GM04504 (cell line): Measurements from ENCODE around the gene TEX13B.
"Not testable (repeated sequence)": the region's sequence is repeated elsewhere in the genome, so short reads cannot be mapped to it uniquely, and the experiment has no call there.

Source experiments
- DNase-seq: peaks from one replicate; pipeline ENCODE4 v3.0.0-alpha.2; 2012; ENCODE audit warnings: low read depth

Gene TEX13B, protein sequence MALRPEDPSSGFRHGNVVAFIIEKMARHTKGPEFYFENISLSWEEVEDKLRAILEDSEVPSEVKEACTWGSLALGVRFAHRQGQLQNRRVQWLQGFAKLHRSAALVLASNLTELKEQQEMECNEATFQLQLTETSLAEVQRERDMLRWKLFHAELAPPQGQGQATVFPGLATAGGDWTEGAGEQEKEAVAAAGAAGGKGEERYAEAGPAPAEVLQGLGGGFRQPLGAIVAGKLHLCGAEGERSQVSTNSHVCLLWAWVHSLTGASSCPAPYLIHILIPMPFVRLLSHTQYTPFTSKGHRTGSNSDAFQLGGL

DNA sequence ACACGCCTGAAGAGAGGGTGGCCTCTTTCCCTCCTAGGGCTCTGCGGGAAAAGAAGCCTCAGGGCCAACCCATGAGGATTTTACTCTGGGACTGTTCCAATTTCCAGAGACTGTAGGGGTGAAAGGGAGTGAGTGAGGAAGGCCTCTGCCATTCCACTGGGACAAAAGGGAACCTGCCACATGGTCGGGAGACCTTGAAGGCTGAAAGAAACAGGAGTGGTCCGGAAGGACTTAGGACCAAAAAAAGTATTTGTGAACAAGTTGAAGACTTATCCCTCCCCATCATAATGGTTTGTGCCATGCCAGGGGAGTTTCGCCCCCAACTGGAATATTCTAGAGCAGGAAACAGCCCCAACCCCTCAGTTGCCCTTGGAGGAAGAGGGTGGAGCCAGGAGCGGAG, at the start of gene TEX13B:
TEX13B (minus strand) TSS at position 15 of the 400 bp plus-strand sequence. CDS start 243 bp downstream, outside the sequence.
- DNase-seq = no peak

DNA sequence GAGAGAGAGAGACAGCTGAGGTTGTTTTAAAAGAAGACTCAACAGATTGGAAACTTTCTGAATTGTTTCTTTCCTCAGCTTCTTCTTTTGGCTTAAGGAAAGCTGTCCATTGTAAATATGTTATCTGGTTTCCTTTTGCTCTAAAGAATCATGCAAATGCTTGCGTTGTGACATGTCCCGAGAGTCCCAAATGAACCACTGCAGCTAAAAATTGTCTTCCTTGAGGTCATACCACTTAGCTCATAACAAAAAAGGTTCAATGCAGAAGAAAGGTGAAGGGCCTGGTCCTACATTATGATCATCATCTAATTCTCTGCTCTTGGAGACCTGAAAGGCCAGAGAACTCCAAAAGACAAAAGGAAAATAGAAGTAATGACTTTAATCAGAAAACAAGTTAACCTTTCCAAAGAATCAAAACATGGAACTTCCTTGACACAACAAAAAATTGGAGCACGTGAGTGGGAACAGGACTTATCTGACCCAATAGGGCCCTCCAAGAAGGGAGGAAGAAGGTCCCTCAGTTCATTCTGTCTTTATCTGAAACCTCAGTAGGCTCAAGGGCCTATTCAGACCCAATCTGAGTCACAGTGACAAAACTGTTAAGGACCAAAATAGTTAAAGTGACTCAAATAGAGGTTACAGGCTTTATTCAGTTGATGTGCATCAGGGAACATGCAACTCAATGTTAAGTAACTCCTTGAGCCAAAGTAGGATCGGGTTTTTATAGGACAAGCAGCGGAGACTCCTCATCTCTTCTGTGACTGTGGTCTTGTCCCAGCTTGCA, 48.0 kb upstream of the TEX13B start:
- DNase-seq = no peak

DNA sequence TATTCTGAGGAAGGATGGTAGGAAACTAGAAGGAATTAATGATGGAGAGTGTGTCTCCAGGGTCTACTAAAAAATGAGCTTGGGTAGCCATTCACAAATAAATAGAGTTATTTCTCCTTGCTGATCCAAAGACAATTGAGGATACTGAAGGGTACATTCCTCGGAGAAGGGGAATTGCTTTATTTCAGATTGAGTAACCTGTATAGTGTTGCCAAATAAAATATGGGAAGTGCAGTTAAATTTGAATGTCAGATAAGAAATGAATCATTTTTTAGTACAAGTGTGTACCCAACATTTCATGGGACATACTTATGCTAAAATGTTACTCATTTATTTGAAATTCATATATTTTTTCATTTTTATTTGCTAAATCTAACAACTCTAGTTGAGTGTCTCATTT, 46.7 kb upstream of the TEX13B start:
- DNase-seq = no peak

DNA sequence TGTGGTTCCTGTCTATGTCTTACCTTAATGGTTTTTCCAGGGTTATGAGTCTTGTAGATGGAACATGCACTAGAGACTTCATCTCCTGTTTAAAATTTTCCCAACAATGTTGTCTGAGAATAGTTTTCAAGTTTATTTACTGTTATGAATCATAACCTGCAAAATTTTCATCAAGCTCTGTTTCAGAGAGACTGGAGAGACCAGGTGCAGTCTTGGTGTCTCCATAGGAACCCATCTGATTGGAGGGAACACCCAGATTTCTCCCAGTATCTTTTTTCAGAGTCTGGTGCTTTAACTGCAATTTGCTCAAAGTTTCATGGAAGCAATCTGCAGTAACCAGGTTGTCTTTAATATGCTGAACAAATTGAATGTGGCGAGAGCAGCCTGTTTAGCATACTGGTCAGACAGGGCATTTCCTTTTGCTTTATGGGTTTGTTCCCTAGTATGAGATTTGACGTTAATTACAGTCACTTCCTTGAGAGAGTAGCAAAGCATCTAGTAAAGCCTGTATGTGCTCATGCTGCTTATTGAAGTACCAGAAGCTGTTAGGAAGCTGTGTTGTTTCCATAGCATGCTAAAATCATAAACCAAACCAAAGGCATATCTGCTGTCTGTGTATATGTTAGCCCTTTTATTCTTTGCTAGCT, 43.9 kb upstream of the TEX13B start:
- no peak for DNase-seq

DNA sequence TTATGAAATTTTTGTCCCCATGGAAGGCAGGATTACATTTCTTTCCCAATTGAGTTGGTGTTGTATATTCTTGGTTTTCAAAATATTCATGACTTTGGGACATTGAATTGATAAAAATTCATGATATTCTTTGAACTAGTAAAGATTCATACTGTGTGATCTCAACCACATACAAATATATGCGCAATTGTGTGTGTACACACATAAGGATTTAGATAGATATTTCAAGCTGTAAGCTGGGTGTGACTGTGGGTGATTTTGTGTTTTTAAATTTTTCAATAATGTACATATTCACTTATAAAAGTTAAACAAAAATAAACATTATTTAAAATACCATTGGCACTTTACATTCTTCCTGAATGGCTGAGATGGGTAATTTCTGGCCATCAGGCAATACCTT, 43.2 kb upstream of the TEX13B start:
- no peak for DNase-seq

DNA sequence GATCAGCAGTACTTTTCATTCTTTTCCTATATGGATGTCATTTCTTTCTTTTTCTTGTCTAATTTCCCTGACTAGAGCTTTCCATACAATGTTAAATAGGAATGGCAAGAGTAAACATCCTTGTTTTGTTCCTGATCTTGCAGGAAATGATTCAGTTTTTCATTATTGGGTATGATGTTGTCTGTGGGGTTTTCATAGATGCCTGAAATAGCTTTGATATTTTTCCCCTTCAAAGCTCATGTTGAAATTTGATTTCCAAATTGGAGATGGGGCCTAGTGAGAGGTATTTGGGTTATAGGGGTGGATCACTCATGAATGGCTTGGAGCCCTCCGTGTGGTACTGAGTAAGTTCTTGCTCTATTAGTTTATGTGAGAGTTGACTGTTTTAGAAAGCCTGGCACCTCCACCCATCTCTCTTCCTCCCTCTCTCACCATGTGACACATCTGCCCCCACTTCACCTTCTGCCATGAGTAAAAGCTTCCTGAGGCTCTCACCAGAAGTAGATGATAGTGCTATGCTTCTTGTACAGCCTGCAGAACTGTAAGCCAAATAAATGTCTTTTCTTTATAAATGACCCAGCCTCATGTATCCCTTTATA, 40.4 kb upstream of the TEX13B start:
- no peak for DNase-seq

DNA sequence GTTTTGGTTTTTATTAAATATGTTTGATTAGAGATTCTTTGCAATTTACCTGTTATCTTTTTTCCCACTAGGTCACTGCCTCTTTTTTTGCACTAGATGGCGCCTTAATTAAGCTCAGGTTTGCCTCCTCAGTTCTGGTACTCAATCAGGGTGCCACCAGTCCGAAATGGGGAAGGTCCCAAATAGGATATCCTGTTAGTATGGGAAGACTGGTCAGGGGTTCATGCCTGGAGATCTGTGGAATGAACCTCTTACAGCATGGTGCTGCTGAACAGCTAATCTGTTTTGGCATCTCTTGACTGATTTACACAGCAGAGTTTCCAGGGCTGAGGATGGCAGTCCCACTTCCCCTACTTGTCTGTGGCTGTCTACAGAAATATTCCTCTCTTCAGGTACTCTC, 38.5 kb upstream of the TEX13B start:
- no peak for DNase-seq

DNA sequence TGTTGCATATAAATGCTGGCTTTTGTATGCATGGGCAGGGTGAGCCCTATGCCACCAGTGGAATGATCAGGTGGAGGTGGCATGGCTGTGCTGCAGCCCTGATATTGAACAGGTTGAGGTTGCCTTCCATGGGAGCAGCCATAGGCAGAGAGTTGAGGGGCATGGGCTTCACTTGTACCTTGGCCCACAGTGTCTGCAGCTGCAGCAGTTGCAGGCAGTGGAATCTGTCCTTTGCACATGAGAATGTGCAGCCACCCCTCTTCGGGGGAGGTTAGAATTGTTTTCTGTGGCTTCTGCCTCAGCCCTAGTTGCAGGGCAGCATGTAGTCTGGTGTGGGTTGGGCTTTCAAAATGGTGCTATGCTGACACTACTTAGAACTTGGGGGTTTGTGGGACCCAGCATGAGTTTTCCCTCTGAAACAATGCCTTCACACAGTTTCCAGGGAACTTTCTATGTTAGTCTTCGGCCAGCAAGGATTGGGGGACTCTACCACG, 37.3 kb upstream of the TEX13B start:
- DNase-seq = no peak

DNA sequence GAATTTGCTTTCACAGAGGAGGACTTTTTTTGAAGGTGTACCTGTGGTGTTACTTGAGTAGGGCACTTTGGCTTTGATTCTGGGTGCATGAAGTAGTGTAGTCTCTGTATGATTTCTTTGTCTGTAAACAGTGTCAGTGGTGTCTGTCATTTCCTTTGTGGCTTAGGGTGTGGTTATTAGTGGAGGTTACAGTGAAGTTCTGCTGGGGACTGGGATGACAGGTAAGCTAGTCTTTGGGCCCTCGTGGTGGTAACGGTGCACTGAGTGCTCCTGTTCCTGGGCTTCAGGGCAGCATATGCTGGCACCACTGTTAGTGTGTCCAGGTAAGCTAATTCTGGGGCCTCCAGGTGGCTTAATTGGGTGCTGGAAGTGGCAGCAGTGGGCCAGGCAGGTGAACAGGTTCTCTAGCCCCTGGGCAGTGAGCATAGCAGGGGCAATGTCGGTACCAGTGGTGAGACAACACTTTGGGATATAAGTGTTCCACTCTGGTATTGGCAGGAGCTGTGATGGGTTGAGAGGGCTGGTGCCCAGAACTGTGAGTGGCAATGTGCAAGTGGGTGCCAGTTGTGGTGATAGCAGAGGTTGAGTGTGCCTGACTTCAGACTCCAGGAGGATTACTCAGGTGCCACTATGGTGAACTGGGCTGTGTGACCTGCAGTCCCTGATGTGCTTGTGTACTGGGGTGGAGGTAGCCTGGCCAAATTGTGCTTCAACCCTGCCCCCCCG, 36.6 kb upstream of the TEX13B start:
- no peak for DNase-seq

DNA sequence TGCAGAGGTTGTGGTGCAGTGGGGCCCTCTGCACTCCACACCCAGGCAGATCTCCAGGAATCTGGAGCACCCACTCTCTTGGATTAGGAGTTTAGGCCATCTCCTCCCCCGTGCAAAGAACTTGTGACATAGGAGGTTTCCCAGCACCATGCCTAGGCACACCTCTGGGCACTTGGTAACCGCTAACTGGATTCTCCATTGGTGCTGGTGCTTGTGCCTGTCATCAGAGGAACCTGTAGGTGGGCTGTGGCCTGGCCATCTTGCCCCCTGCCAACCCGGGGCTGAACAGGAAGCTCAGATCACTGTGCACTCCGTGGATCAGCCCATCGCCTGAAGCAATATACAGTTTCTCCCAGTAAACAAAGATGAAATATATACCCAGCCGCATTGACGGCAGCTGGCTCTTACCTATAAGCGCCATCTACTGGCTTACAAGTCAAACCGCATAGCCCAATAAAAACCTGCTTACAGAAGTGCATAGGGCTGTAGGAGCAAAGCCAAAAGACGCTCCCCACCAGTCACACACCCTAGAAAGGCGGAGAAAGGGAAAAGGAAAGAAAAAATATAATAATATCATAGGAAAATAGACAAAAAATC, 19.1 kb upstream of the TEX13B start:
- DNase-seq = peak; percentile 5

DNA sequence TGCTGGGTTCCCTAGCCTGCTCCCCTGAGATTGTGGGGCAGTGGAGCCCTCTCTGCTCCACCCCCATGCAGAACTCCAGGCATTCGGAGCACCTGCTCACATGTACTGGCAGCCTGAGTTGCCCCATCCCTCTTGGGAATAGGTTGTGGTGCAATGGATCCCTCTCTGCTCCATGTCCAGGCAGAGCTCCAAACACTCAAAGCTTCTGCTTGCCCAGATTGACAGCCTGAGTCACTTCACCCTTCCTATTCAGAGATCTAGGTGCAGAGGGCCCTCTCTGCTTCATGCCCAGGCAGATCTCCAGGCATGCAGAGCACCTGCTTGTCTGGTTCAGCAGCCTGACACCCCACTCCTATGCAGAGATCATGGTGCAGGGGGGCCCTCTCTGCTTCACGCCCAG, 18.6 kb upstream of the TEX13B start:
- no peak for DNase-seq

DNA sequence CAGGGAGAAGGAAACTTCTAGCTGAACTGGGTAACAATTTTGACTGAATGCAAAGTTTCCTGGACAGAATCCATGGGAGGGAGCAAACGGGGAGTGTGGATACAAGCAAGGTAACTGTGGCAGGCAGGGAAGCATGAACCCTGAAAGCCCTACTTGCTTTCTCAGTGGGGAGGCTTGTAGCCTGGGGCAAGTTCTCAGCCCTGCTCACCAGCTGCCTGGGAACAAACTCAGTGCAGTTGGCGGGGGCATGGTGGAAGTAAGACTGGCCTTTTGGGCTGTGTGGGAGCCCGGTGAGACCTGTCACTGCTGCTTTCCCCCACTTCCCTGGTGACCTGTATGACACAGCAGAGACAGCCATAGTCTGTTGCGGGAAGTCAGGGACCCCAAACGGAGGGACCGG, 14.0 kb upstream of the TEX13B start:
- DNase-seq = no peak

DNA sequence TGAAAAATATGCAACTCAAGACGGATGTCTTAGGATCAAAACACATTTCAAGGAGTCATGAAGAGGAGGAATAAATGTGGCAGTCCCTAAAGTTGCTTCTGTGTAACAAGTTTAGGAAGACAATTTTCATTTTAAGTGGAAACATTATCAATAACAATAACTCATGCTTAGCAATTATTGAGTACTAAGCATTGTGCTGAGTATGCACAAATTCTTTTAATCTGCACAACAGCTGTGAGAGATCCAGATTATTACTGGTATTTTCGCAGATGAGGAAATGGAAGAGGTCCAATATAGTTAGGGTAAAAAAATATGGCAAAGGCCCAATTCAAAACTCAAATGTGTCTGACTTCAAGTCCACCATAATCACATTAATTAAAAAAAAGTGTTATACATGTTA, 2.9 kb upstream of the TEX13B start:
- no peak for DNase-seq

DNA sequence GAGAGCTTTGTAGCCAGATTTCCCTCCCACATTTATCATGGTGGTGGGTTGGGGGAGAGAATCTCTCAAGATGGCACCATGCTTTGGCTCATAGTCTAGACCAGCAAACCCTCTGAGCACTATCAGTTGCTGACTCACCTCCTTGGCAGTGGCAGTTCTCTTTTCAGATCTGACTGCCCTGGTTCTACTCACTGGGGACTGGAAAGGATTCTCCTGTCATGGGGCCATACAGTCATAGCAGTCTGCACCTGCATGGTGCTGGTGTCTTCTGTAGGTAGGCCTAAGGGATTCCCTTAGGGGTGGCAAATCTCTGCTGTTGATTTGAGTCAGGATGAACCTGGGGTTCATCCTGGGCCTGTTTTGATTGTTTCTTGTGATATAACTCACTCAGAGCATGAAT, 2.6 kb downstream of the TEX13B start:
- no peak for DNase-seq

DNA sequence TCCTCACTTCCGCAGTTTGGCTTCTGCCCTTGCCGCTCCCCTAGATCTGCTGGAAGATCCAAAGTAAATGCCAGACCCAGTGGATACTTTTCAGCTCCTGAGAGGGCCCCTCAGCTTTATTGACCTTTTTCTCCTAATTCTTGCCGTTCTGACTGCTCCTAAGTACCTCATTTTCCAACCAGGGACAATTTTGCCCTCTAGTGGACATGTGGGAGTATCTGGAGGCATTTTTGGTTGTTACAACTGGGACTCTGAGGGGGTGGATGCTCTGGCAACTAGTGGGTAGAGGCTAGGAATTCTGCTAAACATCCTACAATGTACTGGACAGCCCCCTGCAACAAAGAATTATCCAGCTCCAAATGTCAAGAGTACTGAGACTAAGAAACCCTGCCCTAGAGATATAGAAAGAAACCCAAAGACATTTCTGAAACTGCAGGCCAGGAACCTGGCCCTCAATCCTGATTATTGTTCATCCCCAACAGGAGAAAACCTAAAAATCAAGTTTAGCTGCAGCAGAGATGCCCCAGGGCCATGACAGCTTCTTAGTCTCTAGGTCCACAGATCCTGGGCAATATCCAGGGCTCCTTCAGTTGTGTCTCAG, 3.4 kb downstream of the TEX13B start:
- DNase-seq = peak; percentile 5

DNA sequence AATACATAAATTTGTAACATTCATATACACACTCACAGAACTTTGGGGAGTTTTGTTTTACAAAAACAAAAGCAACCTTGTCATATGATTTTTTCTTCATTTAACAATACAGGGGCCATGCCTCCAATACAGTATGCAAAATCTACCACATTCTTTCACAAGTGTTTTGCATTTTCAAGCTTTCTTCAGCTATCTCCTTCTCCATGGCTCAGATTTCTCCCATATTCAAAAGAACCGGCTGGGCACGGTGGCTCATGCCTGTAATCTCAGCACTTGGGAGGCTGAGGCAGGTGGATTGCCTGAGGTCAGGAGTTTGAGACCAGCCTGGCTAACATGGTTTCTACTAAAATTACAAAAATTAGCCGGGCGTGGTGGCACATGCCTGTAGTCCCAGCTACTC, 4.1 kb downstream of the TEX13B start:
- no peak for DNase-seq

DNA sequence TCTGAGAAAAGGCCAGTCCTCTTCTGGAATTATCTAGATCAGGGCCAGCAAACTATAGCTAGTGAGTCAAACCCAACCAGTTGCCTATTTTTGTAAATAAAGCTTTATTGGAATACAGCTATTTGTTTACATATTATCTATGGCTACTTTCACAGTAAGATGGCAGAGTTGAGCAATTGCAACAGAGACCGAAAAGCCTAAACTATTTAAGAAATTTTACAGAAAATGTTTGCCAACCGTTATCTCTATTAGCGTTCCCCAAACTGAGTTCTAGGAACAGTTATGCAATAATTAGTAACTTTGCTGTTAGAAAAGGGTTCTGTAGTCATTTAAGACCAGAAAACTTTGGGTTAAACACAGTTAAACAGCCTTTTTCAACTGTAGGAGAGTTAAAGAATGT, 10.5 kb downstream of the TEX13B start:
- DNase-seq = no peak

DNA sequence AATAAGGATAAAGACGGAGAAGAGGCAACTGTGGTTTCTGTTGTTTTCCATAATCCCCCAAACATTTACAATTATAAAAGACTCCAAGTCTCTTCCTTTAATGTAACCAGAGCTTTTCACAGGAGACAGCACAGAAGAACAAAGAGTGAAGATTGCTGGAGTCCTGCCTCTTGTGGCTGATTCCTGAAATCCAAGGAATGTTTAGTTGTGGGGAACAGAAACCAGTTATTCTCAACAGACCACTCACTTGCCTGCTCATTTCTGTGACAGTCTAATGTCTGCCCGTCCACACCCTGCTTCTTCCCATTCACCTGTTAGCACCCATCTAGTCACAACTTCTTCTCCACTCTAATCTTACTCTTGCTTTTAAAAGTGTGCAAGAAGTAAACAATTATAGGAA, 12.1 kb downstream of the TEX13B start:
- no peak for DNase-seq

DNA sequence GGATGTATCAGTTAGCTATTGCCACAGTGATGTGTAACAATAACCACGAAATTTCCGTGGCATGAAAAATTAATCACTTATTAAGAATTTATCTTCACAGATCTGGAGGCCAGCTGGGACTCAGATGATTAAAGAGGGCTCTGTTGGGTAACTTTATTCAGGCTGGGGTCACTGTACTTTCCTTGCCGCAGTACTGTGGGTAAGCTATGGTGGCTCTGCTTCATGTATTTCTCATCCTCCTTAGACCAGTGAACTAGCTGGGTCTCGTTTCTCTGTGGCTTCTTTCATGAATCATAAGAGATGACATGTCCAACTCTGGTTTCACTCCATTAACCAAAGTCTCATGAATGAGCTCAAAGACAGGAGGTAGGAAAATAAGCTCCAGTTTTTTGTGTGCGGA, 13.5 kb downstream of the TEX13B start:
- no peak for DNase-seq

DNA sequence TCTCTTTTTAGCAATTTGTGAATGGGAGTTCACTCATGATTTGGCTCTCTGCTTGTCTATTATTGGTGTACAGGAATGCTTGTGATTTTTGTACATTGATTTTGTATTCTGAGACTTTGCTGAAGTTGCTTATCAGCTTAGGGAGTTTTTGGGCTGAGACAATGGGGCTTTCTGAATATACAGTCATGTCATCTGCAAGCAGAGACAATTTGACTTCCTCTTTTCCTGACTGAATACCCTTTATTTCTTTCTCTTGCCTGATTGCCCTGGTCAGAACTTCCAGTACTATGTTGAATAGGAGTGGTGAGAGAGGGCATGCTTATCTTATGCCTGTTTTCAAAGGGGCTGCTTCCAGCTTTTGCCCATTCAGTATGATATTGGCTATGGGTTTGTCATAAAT, 26.8 kb downstream of the TEX13B start:
- not testable (repeated sequence) for DNase-seq

DNA sequence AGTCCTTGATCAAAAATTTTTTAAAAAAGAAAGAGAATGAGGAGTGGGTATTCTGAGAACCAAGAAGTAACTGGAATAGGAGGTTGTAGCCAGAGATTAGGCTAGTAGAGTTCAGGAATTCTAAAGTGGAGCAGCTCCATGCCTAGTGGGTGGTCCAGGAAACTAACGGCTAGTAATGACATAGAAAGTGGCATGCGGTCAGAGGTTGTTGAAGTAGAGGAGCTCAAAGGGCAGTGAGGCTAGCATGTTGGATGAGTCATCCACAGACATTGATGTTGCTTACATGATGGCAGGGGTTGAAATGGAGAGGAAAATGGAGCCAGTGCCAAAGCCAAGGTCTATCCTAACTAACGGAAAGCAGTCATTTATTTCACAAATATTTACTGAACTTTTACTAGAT, 42.1 kb downstream of the TEX13B start:
- DNase-seq = no peak
